HL-60/S4 (cell line): Measurements from ENCODE around the gene PER3.
"Not testable (repeated sequence)": the region's sequence is repeated elsewhere in the genome, so short reads cannot be mapped to it uniquely, and the experiment has no call there.

Experiments used
- in situ Hi-C: fragments of 300-500 bp; cut with MboI; formaldehyde crosslinking; loops from 2 replicates; pipeline ENCODE4 v1.14.3; 2022; ENCODE audit warnings: low sequenced_read_pairs

The PER3 gene

GRCh38 chr1:7778133-7778628 lies 5.9 kb upstream of the PER3 start:
- in situ Hi-C loops: no loop called here

DNA sequence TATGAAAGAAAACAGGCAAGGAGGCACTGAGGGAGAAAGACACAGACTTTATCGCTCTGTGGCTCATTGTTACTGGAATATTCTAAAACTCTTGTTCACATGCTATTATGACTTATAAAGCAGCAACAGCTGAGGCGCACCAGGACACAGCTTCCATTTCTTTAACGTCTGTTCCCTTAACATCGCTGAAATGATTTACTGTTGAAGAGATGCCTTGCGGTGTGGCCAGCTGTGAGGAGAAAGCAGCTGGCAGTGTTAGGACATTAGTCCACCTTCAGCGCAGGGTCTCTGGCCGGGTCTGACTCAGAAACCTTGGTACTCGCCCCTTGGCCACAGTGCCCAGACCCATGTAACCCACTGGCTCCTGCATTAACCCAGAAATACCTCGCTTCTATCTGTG lies 3.1 kb upstream of the PER3 start:
- in situ Hi-C loops: no loop called here

- in situ Hi-C loops: no loop called here
Measured at GRCh38 chr1:7781501-7781900, 2.6 kb upstream of the PER3 start.

DNA sequence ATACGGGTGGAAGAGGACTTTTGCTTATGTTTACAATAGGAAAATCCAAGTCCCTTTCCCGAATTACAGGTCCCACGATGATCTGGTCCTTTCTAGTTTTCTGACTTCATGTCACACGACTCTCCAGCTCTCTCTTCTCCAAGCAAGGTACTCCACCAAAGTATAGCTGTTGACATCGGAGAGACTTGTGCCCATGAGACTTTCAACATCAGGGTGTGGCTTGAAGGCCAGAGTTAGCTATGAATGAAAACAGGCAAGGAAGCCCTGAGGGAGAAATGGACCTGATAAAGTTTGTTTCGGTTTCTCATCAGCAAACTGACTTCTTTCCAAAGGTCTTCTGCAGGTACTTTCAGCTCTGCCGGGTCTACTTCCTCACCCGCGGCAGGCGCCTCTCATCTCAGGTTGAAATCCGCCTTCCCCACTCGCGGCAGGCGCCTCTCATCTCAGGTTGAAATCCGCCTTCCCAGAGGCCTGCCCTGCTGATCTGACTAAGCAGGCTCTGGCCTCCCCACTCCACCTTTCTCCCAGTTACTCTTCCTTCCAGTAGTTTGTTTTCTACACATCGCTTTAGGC lies 2.1 kb upstream of the PER3 start:
- in situ Hi-C loops: no loop called here

DNA sequence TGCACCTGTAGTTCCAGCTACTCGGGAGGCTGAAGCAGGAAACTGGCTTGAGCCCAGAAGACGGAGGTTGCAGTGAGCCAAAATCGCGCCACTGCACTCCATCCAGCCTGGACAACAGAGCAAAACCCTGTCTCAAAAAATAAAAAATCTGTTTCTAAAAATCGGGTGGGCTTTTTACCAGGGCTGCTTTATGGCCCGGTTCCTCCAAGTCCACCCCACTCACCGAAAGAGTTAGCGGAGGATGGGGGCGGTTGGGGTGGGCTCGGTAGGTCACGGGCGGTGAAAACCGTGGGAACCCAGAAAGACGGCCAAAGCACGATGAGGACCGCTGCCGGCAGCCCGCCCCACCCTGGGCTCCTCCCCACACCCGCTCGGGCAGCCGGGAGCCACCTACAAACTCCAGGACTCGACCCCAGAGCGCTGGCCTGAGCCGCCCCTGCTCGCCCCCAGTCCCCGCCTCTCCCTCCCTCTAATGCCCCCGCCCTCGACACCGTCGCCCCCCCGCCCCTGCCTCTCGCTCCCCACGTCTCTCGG lies 846 bp upstream of the PER3 start:
- in situ Hi-C loops: no loop called here

GRCh38 chr1:7784492-7785071 lies 491 bp downstream of the PER3 start:
- in situ Hi-C loops: no loop called here

GRCh38 chr1:7785108-7785507 lies 1.0 kb downstream of the PER3 start:
- in situ Hi-C loops: no loop called here

DNA sequence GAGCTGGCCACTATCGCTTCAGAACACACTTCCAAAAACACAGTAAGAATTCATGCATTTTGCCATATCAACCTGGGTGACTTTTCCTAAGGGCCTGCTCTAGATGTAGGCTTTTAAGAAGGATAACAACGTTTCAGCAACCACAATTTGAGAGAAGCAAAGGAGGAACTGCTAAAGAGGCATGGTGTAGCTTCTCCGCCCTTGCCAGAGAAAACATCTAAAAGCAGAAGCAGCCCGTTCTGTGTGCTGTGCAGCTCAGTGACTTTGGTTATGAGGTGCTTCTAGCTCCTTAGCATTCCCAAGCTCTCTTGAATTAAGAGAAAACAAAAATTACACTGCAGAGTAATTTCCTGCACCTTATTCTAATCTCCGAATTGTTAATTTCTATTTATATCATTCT lies 2.7 kb downstream of the PER3 start:
- in situ Hi-C loops: no loop called here

DNA sequence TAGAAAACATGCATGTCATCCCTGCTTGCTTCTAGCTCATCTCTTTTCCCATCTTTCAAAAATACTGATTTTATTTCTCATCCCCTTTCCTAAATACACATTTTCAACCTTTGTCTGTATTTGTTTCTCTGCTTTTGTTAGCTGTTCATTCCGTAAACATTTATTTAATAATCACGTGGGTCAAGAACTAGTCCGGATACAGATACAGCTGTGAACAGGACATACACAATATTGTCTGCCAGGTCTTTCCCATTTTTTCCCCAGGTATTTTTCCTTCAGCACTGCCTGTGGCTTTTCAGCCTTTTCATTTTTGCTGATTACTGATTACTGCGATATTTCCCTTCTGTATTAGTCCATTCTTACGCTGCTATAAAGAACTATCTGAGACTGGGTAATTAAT lies 5.7 kb downstream of the PER3 start:
- in situ Hi-C loops: no loop called here

DNA sequence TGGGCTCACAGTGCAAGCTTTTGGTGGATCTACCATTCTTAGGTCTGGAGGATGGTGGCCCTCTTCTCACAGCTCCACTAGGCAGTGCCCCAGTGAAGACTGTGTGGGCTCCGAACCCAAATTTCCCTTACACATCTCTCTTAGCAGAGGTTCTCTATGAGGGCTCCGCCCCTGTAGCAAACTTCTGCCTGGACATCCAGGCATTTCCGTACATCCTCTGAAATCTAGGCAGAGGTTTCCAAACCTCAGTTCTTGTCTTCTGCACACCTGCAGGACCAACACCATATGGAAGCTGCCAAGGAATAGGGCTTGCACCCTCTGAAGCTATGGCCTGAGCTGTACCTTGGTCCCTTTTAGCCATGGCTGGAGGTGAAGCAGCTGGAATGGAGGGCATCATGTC lies 6.9 kb downstream of the PER3 start:
- in situ Hi-C loops: not testable (repeated sequence)

DNA sequence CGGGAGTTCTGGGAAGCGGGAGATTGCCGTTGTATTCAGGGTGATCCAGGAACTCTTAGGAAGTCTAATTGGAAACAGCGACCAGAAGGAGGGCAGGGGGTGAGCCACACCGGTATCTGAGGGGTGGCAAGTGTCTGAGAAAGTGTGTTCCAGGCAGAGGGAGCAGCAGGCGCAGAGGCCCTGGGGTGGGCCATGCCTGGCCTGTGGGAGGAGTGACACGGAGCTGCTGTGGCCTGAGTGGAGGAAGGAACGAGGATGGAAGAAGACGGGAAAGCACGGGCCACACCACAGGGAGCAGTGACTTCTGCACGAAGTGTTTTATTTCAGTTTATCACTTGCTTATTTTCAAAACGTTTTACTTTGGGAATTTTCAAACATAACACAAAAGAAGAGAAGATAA lies 11.3 kb downstream of the PER3 start:
- in situ Hi-C loops: no loop called here

- in situ Hi-C loops: no loop called here
Measured at GRCh38 chr1:7805460-7805859, 21.4 kb downstream of the PER3 start.

GRCh38 chr1:7808253-7808844 lies 24.3 kb downstream of the PER3 start:
- in situ Hi-C loops: no loop called here

DNA sequence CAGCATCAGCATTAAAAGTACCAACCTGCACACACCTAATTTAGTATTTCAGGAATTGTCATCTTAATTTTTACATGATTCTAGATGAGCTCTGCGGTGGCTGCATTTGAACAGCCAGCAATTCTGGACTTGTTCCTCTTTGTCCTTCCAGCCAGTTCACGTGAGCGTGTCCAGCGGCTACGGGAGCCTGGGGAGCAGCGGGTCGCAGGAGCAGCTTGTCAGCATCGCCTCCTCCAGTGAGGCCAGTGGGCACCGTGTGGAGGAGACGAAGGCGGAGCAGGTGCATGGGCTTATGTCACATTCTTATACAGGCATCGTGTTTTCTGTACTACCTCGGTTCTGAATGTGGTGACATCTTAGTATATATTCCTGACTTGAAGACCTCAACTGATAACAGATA lies 25.7 kb downstream of the PER3 start:
- in situ Hi-C loops: no loop called here

GRCh38 chr1:7810395-7810794 lies 26.3 kb downstream of the PER3 start:
- in situ Hi-C loops: no loop called here

DNA sequence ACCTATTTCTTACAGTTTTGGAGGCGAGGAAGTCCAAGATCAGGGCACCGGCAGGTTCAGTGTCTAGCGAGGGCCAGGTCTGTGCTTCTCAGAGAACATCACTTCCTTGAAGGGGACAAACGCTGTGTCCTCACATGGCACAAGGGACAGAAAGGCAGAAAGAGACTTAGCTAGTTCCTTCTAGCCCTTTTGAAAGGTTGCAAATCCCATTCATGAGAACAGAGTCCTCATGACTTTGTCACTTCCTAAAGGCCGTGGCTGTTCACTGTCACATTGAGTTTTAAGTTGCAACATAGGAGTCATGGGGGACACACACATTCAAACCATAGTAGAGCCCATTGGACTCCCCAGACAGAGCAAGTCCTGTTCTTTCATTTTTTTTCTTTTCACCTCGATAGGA lies 27.4 kb downstream of the PER3 start:
- in situ Hi-C loops: no loop called here

DNA sequence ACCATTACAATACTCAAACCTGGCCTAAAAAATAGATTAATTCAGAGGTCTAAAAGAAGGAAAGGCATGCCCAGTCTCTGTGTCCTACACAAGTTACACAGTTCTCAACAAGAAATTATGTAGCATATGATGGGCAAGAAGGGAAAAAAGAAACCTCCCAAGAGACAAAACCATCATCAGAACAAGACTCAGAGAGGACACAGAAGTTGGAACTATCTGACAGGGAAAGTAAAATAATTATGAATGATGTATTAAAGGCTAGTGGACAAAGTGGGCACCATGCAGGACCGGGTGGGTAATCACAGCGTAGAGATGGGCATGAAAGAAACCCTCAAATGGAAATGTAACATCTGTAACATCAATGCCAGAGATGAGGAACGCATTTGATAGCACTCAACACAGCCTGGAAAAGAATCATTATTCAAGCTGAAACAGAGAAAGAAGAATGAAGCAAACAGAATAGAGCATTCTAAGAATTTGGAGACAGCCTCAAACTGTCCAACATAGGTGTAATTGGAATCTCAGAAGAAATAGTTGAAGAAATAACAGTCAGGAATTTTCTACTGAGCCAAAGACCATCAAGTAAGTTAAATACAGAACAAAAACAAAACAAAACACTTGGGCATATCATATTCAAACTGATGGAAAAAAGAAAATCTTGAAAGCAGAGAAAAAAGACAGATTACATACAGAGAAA lies 29.7 kb downstream of the PER3 start:
- in situ Hi-C loops: no loop called here

DNA sequence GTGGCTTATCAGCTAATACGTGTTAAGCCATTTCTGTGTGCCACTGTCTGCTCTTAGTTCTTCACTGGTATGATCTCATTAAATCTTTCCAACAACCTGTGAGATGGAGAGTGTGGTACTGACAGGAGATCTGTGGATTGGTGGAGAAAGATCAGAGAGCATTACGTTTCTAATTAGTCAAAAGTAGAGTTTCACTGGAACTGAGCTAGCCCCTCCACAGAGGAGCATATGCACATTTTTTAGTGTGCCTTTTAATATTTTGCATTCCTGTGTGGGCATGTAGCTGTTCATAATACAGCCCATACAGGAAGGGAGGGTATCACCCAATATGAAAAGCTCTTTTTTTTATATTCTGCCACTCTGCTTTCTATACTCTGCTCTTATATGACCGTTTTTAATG lies 37.2 kb downstream of the PER3 start:
- in situ Hi-C loops: no loop called here

GRCh38 chr1:7824701-7825100 lies 40.6 kb downstream of the PER3 start:
- in situ Hi-C loops: no loop called here

- in situ Hi-C loops: no loop called here
Measured at GRCh38 chr1:7826363-7826762, 42.3 kb downstream of the PER3 start.

- in situ Hi-C loops: no loop called here
Measured at GRCh38 chr1:7827126-7827955, 43.2 kb downstream of the PER3 start.
